PC-9 (cell line): ENCODE measurements around the gene EEF1AKMT3. TPM values are rescaled to one million over a fixed set of nuclear protein-coding genes. Genes with fewer than 3 reads are reported as not detected.

Source experiments
- BruUV-seq: library from RNA; stranded (reverse); fragments of 400-500 nt; replicated peaks from 2 replicates; lab custom pipeline; 2021; lab: Mats Ljungman, UMichigan
- CTCF ChIA-PET: fragments of 300-600 bp; sonication (Branson Sonifier 250); formaldehyde crosslinking; loops from one replicate; lab custom pipeline; 2022; ENCODE audit warnings: antibody characterized with exemption; lab: Charles Lee
- POLR2A ChIA-PET: fragments of 300-600 bp; sonication (Branson Sonifier 250); formaldehyde crosslinking; loops from one replicate; lab custom pipeline; 2022; ENCODE audit warnings: antibody characterized with exemption; ENCODE audit not compliant: unreplicated experiment; lab: Charles Lee
- DNase-seq, 2 experiments: peaks; one replicate each; pipeline versions ENCODE4 v3.0.0 to v3.0.0-alpha.2; 2015 to 2022; ENCODE audit warnings: mixed read lengths in 1 of 2
- H2AFZ ChIP-seq: fragments of 200-600 bp; sonication (generic); 2 replicates; pipeline ENCODE4 v1.8.1; 2017; ENCODE audit warnings: antibody characterized with exemption
- H3F3A ChIP-seq: fragments of 200-600 bp; sonication (generic); 2 replicates; pipeline ENCODE4 v1.8.1; 2017; ENCODE audit warnings: antibody characterized with exemption, mild to moderate bottlenecking, low read depth; ENCODE audit not compliant: insufficient read depth
- H3K27ac ChIP-seq: fragments of 200-600 bp; sonication (generic); 2 replicates; pipeline ENCODE4 v1.6.1; 2016; ENCODE audit warnings: mixed run types
- H3K27me3 ChIP-seq: fragments of 200-600 bp; sonication (generic); 2 replicates; pipeline ENCODE4 v1.6.1; 2016; ENCODE audit warnings: low read depth, mixed run types; ENCODE audit not compliant: insufficient read depth
- H3K36me3 ChIP-seq: fragments of 200-600 bp; sonication (generic); 2 replicates; pipeline ENCODE4 v1.6.1; 2016; ENCODE audit warnings: low read depth, mixed run types
- H3K4me1 ChIP-seq: fragments of 200-600 bp; sonication (generic); replicated peaks from 2 replicates; pipeline ENCODE4 v1.6.1; 2016; ENCODE audit warnings: mixed run types; ENCODE audit not compliant: insufficient read depth
- H3K4me2 ChIP-seq: fragments of 200-600 bp; sonication (generic); 2 replicates; pipeline ENCODE4 v1.6.1; 2017; ENCODE audit warnings: mixed run types
- H3K4me3 ChIP-seq: fragments of 200-600 bp; sonication (generic); 2 replicates; pipeline ENCODE4 v1.6.1; 2016; ENCODE audit warnings: mixed run types
- H3K79me2 ChIP-seq: fragments of 200-600 bp; sonication (generic); 2 replicates; pipeline ENCODE4 v1.6.1; 2017; ENCODE audit warnings: low read depth, mixed run types
- H3K9me2 ChIP-seq: fragments of 200-600 bp; sonication (generic); 2 replicates; pipeline ENCODE4 v1.8.1; 2017; ENCODE audit warnings: mild to moderate bottlenecking; ENCODE audit not compliant: insufficient read depth
- H3K9me3 ChIP-seq: fragments of 200-600 bp; sonication (generic); 2 replicates; pipeline ENCODE4 v1.8.1; 2016; ENCODE audit warnings: low read depth; ENCODE audit not compliant: insufficient read depth
- H4K20me1 ChIP-seq: fragments of 200-600 bp; sonication (generic); 2 replicates; pipeline ENCODE4 v1.8.1; 2017; ENCODE audit not compliant: insufficient read depth
- CTCF ChIP-seq: fragments of 200-600 bp; sonication (generic); conservative IDR thresholded peaks from 2 replicates; pipeline ENCODE4 v1.6.1; 2017; ENCODE audit warnings: mixed run types, antibody characterized with exemption, mild to moderate bottlenecking, moderate library complexity
- EZH2 ChIP-seq: fragments of 200-600 bp; sonication (generic); IDR thresholded peaks from 2 replicates; pipeline ENCODE4 v1.8.0; 2017; ENCODE audit warnings: antibody characterized with exemption, low read depth
- intact Hi-C: fragments of 100-400 bp; cut with micrococcal nuclease; formaldehyde crosslinking; loops from one replicate; pipeline ENCODE4 v1.10.0; 2022; ENCODE audit not compliant: unreplicated experiment
- total RNA-seq: library from RNA; stranded (reverse); gene quantifications from 2 replicates; pipeline ENCODE4 v1.2.3, GENCODE V29; 2021

The EEF1AKMT3 gene
- total RNA-seq, 1 experiment from 2014 or later = 13.1 TPM

DNA sequence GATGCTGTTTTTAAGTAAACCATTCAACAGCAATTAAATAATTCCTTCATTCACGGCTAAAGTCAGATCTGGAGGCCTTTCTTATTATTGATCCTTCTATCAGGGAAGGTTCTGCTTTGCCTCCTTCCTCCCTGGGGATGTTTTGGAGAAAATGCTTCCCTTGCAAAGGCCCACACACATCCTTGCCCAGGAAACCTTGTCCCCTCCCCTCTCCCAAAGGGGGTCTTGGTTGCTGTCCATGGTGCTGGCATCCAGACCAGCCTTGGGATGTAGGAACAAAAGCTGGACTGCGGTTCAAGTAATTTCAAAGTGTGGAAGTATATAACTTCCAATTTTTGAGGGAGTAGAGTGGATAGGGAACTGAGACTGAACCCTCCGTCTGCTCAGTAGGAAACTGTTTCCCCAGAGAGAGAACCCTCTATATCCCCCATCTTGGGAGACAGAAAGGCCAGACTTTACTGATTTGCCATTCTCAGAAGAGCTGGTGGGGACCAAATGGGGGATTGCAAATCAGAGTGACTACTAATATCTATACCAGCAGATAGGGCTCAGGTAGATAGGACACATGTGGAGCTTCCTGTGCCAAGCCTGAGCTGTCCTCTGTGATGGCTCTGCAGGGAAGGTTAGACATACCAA lies 11.9 kb upstream of the EEF1AKMT3 start:
- TF ChIP-seq EZH2 (no peak), CTCF (no peak)
- H3K27ac ChIP-seq = no peak overlapping the region
- no peaks in the 10 kb centered on the region for H3K9me2 ChIP-seq
- H2AFZ ChIP-seq = no peak overlapping the region
- no peaks in the 10 kb centered on the region for H3F3A ChIP-seq
- intact Hi-C loops = no loop called here
- H3K4me2 ChIP-seq = no peak overlapping the region
- H3K9me3 ChIP-seq = no peaks in the 10 kb centered on the region
- H3K4me1 ChIP-seq = no peaks in the 10 kb centered on the region; the same call in 1 of the 2 replicates
- no peaks in the 10 kb centered on the region; the same call in none of the 2 replicates for H4K20me1 ChIP-seq
- no peaks in the 10 kb centered on the region for H3K36me3 ChIP-seq
- POLR2A ChIA-PET = no interaction called here
- no TSS peak for BruUV-seq
- no peak for DNase-seq
- H3K79me2 ChIP-seq = no peaks in the 10 kb centered on the region
- H3K27me3 ChIP-seq = peaks cover 20% of the 10 kb centered on the region
- CTCF ChIA-PET = no interaction called here
- H3K4me3 ChIP-seq = no peak overlapping the region

- BruUV-seq = no TSS peak
- Histone ChIP-seq H3F3A (no peaks in the 10 kb centered on the region), H3K4me2 (no peak overlapping the region), H3K27me3 (peaks cover 31% of the 10 kb centered on the region), H4K20me1 (no peaks in the 10 kb centered on the region; the same call in none of the 2 replicates), H3K9me2 (no peaks in the 10 kb centered on the region), H3K36me3 (no peaks in the 10 kb centered on the region), H3K4me3 (no peak overlapping the region), H3K79me2 (no peaks in the 10 kb centered on the region), H3K9me3 (no peaks in the 10 kb centered on the region), H2AFZ (no peak overlapping the region), H3K27ac (no peak overlapping the region), H3K4me1 (no peaks in the 10 kb centered on the region)
- TF ChIP-seq CTCF (no peak), EZH2 (no peak)
- intact Hi-C loops = no loop called here
- ChIA-PET CTCF (no interaction called here), POLR2A (no interaction called here)
- no peak for DNase-seq
Observed at GRCh38 chr12:57761391-57761998, 10.9 kb upstream of the EEF1AKMT3 start.

DNA sequence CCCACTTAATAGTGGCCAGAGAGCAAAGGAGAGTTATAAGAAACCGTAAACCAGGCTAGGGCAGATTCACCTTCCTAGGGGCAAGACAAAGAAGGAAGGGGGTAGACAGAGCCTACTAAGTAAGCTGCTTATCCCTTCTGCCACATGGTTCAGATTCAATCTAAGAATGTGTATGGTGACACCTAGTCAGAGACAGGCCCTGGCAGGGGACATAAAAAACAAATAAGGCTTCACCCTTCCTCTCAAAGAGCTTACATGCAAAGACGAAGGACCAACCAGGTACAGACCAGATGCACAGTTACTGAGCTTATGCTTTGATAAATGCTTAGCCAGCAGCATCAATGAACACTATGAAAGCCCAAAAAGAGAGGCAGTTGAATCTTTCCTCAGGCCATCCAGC lies 10.0 kb upstream of the EEF1AKMT3 start:
- peaks cover 2% of the 10 kb centered on the region; the same call in 1 of the 2 replicates for H3F3A ChIP-seq
- no peaks in the 10 kb centered on the region for H3K9me2 ChIP-seq
- BruUV-seq = no TSS peak
- intact Hi-C loops = no loop called here
- TF ChIP-seq CTCF (no peak), EZH2 (no peak)
- no peaks in the 10 kb centered on the region for H3K79me2 ChIP-seq
- no peaks in the 10 kb centered on the region for H3K4me1 ChIP-seq
- H2AFZ ChIP-seq = no peak overlapping the region
- H3K9me3 ChIP-seq = no peaks in the 10 kb centered on the region
- H3K36me3 ChIP-seq = no peaks in the 10 kb centered on the region
- no peak overlapping the region for H3K27ac ChIP-seq
- ChIA-PET CTCF (no interaction called here), POLR2A (no interaction called here)
- peaks cover 33% of the 10 kb centered on the region for H3K27me3 ChIP-seq
- DNase-seq = no peak
- no peak overlapping the region for H3K4me3 ChIP-seq
- no peaks in the 10 kb centered on the region; the same call in none of the 2 replicates for H4K20me1 ChIP-seq
- H3K4me2 ChIP-seq = no peak overlapping the region
